ENCODE data around the gene PGLYRP4. TPM values are rescaled to one million over a fixed set of nuclear protein-coding genes. Genes with fewer than 3 reads are reported as not detected.

Gene PGLYRP4
- total RNA-seq, 1 donor from 2014 or later = 14.5 TPM

DNA sequence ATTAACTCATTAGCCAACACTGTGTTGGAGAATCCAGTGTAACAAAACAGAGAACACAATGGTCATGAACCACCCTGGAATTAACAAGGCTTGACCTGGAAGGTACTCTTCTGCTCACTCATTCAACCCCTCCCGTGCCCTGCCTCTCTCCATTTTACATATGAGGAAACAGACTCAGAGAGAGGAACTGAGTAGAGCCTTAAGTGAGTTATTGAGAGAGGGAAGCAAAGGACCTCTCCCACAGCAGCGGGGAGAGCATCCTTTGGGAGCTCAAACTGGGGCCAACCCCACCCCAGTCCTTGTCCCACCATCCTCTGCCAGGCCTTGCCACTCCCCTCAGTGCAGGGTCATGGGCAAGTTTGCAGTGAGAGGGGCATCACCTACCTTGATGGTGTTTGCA lies 25.4 kb upstream of the PGLYRP4 start:
- ATAC-seq = peak; percentile 43

DNA sequence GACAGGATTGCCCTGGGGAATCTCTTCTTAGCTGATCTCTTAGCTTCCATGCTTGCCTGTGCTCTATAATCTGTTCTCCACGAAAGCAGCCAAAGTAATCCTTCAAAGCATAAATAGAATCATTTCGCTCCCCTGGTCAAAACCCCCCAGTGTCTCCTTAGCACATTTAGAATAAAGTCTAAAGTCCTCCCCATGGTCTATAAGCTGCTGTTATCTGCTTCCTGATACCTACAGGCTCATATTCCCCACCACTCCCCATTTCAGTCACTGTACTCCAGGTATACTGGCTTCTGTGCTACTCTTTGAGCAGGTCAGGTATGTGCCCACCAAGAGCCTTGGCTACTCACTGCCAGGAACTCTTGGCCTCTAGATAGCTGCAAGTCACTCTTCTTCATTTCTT lies 23.9 kb upstream of the PGLYRP4 start:
- ATAC-seq = no peak

DNA sequence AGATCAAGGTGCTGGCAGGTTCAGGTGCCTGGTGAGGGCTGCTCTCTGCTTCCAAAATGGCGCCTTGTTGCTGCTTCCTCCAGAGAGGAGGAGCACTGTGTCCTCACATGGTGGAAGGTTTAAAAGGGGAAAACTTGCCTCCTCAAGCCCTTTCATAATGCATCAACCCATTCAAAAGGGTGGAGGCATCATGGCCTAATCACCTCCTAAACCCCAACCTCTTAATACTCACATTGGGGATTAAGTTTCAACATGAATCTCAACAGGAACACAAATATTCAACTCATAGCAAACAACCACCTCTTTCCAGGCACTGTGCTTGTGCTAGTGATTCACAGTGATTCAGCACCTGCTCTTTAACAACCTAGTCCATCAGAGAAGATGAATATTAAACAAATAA lies 22.6 kb upstream of the PGLYRP4 start:
- ATAC-seq = peak; percentile 80

DNA sequence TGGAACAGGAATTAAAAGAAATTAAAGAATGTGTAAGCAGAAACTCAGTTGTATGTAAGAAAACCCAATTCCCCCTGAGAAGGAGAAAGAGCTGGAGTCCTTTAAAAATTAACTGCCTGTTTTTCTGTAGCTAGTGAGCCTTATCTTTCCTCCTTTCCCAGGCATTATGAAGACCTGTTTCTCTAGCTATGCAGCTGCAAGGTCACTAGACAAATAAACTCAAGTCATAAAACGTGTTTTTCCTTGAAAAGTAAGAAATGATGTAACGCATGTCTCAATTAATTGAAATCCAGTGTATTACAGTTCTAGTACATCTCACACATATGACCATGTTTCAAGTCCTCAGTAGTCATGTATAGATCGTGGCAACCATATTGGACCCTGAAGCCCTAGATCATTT lies 21.5 kb upstream of the PGLYRP4 start:
- ATAC-seq = no peak

DNA sequence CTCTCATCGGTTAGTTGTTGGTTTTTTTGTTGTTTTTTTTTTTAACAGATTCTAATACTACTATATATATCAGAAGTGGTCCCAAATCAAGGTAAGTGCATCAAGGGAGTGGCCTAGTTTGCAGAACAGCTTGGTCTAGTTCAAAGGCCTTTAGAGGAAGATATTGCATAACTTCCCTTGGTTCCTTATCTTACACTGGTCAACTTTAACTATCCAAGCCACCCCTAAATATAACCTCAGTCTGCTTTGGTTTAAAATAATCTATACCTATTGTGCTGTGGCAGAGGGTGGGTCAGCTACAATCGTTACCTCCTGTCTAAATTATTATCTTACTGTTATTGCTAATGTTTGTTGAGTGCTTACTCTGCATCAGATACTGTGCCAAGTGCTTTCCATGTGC lies 19.9 kb upstream of the PGLYRP4 start:
- ATAC-seq = no peak

DNA sequence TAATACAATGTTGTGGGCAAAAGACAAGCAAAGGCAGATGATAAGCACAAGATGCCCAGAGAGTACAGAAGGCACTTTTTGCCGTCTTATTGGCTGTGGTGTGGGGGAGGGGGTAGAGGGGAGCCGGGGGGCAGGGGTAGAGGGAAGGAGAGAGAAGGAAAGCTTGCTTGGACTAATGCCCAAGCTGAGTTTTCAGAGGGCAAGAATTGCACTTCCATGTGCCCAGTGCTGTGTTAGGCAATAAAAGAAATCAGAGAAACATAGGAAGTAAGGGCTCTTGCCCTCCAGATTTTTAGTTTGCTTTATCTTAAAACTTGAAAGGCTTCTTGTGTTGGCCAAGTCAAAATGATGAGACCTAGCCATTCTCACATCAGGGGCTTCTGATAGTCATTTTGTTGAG lies 18.4 kb upstream of the PGLYRP4 start:
- no peak for ATAC-seq

DNA sequence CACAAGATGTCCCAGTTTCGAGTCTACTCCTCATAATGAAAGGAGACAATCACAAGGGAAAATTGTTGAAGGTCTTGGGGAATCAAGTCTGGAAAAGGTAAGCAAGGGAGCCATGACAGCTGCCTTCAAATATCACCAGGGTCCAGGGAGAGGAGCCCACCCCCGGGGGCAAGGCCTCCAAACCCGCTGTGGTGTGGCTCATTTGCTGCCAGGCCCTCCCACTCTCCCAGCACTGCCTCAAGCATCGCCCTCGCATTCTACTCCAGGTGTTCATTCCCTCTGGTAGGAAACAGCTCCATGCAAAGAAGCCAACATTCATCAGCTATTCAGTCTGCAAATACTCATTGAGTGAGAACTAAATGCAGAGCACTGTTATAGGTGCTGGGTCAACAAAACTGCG lies 17.6 kb upstream of the PGLYRP4 start:
- ATAC-seq = no peak

DNA sequence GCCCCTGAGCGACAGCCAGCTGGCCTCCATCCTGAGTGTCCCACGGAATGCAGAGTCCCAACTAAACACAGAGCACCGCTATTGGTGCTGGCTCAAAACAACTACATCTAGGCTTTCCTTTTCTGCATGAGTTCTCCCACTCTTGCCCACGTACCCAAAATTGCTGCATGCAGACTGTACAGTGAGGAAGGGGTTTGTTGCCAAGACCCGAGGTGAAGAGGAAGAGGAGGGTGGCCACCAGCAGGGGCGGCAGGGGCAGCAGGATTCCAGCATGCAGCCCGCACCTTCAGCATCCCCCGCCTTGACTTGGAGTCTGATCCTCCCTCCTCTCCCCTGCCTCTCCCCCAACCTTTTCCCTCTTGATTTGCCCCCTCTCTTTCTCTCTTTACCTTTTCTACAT lies 17.1 kb upstream of the PGLYRP4 start:
- no peak for ATAC-seq

DNA sequence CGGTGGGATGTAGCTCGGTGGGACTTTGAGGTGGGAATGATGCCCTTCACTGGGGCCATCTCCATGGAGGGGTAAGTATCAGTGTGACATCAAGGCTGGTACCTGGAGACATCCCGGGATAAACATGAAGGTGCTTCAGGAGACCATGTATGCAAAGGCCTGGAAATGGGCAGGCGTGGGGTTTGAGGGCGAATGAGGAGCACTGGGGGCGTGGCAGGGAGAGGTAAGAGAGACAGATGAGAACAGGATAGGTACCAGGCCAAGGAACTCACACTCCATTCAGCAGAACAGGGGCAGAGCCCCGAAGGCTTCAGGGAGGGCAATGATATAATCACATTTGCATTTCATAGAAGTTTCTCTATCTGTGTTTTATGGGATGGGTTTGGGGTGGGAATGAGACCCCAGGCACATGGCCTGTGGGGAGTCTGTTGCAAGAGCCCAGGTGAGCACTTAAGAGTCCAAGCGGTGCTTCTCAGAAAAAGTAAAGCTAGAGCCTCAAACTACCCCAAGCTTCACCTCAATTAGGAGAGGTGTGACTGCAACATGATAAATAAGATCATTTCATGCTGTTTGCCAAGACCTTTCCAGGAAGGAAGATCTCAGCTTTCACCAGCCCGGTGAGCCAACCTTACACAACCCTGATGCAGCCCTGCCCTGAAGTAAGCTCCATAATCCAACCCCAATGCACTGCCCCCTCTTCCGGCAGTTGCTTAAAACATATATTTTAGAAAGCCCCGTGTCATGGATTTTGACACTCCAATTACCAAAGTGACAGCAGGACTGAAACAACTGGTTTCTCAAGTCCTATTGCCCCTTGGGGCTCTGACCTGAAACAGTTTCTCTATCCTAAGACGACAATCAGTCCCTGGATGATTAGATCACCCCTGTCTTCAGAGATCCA lies 16.4 kb upstream of the PGLYRP4 start:
- ATAC-seq = peak; percentile 64

DNA sequence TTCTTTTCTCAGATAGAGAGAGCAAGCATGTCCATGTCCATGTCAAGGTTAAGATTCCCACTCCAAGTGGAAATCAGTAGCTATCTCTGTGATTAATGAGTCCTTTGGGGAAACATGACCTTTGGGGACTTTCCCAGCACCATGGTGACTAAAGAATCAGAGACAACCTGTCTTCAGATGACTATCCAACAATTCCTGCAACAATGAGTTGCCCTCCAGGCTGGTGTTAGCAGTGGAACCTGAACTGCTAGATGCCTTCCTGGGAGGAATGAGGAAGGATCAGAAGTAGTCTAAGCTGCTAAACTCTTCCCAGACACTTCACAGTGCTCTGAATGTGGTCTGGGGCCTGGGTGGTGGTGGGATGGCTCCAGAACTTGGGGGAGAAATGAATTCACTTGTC lies 15.5 kb upstream of the PGLYRP4 start:
- peak; percentile 37 for ATAC-seq

DNA sequence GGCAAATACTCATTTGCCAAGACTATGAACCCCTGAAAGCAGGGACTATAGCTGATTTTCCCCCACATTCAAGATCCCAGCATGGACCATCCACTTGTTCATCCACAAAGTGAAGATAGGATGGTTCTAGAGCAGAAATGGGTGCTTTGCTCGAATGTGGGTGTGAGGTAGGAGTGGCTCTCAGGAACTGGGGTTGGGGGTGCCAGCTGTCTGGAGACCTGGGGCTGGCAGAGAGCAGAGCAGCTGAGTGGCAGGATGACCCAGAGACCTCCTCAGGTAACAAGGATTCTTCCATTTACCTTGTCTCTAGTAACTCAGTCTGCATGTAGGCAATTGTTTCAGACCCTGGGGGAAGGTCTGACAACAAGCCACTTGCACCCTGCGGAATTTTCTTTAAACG lies 15.0 kb upstream of the PGLYRP4 start:
- no peak for ATAC-seq

DNA sequence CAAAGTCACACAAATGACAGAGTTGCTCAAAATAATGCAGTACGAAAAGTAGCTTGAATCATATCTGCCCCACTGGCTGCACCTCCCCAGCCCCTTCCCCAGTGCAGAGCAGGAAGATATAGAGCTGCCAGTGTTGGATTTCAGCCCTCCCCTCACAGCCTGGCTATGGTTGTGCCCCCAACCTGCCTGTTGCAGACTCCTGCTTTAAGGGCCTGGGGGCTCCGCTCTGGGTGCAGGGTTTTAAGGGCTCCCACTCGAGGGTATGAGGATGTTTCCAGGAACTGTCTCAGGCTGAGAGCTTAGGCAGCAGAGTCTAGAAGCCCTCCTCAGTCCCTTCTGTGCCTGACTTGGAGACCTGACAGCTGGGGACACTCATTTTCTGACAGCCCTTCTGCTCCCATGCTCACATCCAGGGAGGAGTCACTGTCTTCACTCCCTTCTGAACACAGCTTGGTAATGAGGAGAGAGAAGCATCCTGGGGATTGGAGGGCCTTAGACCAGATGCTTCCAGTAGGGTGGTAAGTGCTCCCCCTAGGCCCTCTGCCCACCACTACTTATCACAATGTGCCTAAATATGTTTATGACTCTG lies 13.6 kb upstream of the PGLYRP4 start:
- ATAC-seq = no peak

DNA sequence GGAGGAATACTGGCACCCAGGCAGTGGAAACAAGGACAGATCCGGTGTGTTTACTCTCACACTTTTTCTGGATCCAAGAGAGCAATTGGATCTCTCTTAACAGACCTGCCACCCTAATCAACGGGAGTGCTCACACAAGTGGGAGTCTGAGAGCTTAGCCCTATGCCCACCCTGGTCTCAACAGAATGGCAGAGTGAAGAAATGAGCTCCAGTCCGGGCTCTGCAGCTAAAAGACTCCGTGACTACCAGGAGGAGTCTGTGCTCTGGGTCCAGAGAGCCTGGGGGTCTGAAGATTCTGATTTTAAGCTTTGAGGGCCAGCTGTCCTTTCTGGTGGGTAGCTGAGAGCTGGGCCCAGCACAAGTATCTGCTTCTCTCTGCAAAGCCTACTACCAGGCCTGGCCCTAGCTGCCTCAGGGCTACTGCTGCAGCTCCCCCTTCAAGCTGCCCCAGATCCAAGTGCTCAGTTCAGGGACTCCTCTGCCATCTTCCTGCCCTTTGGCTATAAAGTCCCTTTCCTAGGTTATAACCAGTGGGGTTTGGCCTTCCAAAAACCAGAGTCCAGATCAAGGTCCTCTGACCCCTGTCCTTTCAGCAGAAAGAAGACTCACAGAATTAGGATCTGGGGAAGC lies 13.0 kb upstream of the PGLYRP4 start:
- ATAC-seq = peak; percentile 1

DNA sequence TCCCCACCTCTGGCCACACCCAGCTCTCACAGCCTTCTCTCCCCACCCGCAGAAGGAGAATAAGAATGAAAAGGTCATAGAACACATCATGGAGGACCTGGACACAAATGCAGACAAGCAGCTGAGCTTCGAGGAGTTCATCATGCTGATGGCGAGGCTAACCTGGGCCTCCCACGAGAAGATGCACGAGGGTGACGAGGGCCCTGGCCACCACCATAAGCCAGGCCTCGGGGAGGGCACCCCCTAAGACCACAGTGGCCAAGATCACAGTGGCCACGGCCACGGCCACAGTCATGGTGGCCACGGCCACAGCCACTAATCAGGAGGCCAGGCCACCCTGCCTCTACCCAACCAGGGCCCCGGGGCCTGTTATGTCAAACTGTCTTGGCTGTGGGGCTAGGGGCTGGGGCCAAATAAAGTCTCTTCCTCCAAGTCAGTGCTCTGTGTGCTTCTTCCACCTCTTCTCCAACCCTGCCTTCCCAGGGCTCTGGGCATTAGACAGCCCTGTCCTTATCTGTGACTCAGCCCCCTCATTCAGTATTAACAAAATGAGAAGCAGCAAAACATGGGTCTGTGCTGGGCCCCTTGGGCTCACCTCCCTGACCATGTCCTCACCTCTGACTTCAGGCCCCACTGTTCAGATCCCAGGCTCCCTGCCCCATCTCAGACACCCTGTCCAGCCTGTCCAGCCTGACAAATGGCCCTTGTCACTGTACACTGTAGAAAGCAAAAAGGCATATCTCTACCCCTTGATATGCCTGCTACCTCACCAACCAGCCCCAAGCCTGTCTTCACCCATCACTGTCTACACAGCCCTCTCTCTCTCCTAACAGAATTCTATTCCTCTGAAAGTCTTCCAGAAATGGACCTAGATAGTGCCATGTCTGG lies 12.2 kb upstream of the PGLYRP4 start:
- peak; percentile 17 for ATAC-seq

DNA sequence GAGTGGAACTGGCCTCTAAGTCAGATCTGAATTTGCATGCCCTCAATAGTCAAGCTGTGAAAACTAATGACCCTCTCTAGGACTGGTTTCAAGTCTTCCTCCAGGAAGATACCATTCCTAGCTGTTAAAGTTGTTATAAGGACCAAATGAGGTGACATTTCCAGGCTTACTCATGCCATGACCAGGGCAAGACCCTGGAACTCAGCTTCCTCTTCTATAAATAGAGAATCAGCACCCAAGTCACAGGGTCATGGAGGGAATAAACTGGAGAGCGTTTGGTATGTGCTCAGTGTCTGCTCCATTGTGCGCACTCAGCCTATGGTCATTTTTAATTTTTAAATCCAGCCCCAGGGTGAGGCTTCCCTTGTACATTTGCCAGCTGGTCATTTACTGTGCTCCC lies 11.5 kb upstream of the PGLYRP4 start:
- ATAC-seq = peak; percentile 0

DNA sequence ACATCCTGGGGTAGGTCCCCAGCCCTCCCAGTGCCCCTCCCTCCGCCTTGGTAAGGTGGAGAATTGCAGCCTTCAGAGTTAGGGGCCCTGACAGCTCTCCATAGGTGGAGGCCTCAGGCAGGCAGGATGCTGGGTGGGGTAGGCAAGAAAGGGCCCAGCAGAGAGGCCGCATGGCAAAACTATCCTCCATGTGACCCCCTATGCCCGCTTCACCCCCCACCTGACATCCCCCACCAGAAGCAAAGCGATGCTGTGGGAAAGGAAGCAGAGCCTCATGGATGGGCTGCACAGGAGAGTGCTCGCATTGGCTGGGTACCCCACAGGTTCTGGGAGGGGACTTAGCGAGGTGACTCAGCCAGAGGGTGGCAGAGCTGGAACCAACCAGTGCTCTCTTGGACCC lies 10.6 kb upstream of the PGLYRP4 start:
- ATAC-seq = peak; percentile 13

DNA sequence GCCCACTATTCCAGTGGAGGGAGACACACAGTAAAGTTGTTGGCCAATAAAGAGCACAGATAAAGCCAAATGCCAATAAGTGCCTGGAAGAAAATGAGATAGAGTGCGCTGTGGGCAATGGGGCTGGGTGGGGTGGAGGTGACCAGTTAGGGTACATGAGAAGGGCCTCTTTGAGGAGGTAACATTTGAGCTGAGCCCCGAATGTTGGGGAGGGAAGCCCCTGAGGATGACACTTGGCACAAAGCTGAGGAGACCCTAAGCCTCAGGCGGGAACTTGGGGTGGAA lies 10.0 kb upstream of the PGLYRP4 start:
- no peak for ATAC-seq

DNA sequence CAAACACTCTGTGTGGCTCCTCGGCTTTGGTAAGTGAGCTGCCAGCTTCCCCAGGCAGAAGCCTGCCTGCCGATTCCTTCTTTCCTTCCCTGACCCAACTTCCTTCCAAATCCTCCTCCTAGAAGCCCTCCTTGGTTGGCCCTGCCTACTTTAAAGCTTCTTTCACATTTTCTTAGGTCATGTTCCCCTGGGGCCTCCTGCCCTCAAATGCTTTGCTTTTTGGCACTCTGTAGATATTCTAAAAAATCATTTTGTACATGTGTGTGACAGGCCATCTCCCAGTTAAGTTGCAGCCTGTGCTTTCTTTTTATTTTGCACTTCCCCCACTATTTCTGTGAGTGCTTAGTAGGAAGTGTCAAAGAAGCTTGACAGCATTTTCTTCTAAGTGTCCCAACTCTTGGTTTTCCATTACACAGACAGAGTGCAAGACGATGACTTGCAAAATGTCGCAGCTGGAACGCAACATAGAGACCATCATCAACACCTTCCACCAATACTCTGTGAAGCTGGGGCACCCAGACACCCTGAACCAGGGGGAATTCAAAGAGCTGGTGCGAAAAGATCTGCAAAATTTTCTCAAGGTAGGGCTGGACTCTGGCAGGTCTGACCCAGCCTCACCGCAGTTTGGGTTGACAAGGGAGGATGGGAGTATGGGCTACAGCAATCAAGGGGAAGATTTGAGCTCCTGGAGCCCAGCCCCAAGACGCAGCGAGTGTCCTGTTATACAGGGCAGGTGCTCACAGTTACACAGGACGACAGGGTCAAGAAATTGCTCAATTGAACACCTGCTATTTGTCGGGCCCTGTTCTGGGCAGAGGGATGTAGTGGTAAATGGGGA lies 9.4 kb upstream of the PGLYRP4 start, which contains the start of gene S100A9:
Gene S100A9, plus strand, starts transcription at position 2 of the 838 bp plus-strand sequence. Its CDS starts 430 bp downstream, at position 432.
- no peak for ATAC-seq

DNA sequence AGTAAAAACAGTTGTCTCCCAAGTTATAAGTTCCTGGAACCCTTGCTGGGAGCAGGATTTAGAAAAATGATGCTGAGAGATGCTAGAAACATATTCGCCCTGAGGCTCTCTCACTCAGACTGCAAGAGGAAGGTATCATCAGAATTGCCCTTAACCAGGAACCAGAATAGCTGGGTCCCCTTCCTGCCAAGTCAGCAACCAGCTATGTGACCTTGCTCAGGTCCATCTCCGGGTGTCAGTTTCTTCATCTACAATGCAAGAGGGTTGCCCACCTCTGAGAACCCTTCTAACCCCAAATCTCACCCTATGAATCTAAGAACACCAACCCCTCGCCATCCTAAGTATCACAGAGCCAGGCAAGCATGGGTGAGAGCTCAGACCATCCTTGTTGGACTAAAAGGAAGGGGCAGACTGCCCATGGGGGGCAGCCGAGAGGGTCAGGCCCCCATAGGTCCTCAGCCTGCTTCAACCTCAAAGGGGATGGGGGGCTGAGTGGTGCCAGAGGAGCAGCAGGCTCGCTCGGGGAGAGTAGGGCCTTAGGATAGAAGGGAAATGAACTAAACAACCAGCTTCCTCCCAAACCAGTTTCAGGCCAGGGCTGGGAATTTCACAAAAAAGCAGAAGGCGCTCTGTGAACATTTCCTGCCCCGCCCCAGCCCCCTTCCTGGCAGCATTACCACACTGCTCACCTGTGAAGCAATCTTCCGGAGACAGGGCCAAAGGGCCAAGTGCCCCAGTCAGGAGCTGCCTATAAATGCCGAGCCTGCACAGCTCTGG lies 8.6 kb upstream of the PGLYRP4 start:
- ATAC-seq = peak; percentile 60

DNA sequence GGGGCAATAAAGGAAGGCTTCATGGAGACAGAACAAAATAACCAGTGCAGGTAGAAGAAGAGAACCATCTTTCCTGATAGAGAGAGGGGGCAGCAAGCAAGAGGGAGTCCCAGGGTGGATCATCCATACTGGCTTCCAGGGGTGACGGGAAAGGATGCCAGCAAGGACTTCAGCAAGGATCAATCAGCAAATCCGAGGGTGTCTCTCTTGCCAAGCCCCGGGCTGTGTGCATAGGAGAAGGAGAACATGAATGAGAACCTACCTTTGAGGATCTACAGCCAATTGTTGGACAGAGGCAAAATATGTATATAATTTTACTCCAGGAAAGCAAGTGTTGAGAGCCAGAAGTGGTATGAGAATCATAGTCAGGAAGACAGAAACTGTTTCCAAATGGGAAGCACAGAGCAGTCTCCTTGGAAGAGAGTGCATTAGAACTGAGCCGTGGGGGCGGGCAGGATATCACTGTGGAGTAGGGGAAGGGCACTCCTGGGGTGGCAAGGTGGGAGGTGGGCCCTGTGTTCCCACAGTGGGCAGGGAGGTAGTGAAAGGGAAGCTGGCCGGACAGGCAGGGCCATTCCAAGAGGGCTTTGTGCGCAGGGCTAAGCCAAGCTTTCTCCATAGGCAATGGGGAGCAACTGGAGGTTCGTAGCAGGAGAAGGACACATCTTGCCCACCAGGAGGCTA lies 7.9 kb upstream of the PGLYRP4 start:
- ATAC-seq = no peak

Measured in esophagus mucosa (tissue), 1 donor.